Measurements from ENCODE around the gene CYP11A1.
"Not testable (repeated sequence)": the region's sequence is repeated elsewhere in the genome, so short reads cannot be mapped to it uniquely, and the experiment has no call there.

CYP11A1 gene

GRCh38 chr15:74374648-74375302, 7.3 kb upstream of the CYP11A1 start:
- no peak for DNase-seq (ENCODE audit: low spot score)

- DNase-seq (ENCODE audit: low spot score) = peak; percentile 94
These were observed 6.5 kb upstream of the CYP11A1 start for GRCh38 chr15:74373731-74374647.

- DNase-seq (ENCODE audit: low spot score) = no peak
These were observed 5.7 kb upstream of the CYP11A1 start for GRCh38 chr15:74373056-74373650.

- DNase-seq (ENCODE audit: low spot score) = no peak
These were observed 3.0 kb upstream of the CYP11A1 start for GRCh38 chr15:74370471-74370870.

DNA sequence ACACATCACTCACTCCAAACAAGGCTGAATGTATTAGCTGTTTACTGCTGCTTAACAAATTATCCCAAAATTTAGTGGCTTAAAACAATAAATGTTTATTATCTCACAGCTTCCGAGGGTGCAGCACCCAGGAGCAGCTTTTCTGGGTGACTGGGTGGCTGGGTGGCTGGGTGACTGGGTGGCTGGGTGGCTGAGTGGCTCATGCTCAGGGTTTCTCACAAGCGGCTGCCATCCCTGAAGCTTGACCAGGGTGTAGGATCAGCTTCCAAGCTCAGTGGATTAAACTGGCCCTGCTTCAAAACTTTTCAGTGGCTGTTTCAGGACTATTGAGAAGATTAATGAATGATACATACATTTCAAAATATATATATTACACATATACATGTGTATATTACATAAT, 2.3 kb upstream of the CYP11A1 start:
- no peak for DNase-seq (ENCODE audit: low spot score)

GRCh38 chr15:74369084-74369745, 1.8 kb upstream of the CYP11A1 start:
- DNase-seq (ENCODE audit: low spot score) = no peak

GRCh38 chr15:74368121-74368520, 675 bp upstream of the CYP11A1 start:
- no peak for DNase-seq (ENCODE audit: low spot score)

DNA sequence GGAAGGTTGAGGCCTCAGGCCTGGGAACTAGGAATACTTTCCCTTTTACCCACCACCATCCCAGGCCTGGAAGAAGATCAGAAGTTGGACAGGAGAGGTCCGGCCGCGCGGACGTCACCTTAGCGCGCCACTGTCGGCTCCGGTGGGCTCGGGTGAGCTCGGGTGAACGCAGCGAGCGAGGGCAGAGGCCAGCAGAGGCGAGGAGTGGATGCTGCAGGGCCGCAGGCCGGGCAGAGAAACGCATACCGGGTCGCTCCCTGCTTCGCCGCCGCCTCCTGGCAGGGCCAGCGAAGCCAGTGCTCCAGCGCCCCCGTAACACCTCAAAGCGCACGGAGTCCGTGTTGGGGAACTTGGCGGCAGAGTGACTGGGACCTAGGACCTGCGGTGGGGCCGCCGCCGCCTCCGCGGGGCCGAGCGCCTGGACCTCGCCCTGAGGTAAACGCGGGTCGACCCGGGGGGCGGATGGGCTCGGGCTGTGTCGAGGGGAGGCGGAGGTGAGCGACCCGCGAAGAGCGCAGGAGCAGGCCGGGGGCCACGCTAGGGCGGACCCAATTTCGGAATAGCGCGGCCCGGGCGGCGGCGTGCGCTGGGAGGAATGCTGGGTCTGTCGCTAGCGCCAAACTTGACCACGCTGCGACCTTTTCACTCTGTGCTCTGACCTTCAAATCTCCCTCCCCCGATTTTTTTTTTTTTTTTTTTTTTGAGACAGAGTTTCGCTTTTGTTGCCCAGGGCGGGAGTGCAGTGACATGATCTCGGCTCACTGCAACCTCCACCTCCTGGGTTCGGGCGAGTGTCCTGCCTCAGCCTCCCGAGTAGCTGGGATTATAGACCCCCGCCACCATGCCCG, 1.6 kb downstream of the CYP11A1 start:
- DNase-seq (ENCODE audit: low spot score) = no peak

GRCh38 chr15:74364936-74365597, 2.4 kb downstream of the CYP11A1 start:
- no peak for DNase-seq (ENCODE audit: low spot score)

- no peak for DNase-seq (ENCODE audit: low spot score)
These were observed 5.0 kb downstream of the CYP11A1 start for GRCh38 chr15:74362482-74362881.

- DNase-seq (ENCODE audit: low spot score) = not testable (repeated sequence)
These were observed 6.6 kb downstream of the CYP11A1 start for GRCh38 chr15:74360855-74361254.

GRCh38 chr15:74359376-74359775, 8.1 kb downstream of the CYP11A1 start:
- DNase-seq (ENCODE audit: low spot score) = not testable (repeated sequence)

- not testable (repeated sequence) for DNase-seq (ENCODE audit: low spot score)
These were observed 9.9 kb downstream of the CYP11A1 start for GRCh38 chr15:74357514-74357913.

- DNase-seq (ENCODE audit: low spot score) = not testable (repeated sequence)
These were observed 11.4 kb downstream of the CYP11A1 start for GRCh38 chr15:74356050-74356449.

DNA sequence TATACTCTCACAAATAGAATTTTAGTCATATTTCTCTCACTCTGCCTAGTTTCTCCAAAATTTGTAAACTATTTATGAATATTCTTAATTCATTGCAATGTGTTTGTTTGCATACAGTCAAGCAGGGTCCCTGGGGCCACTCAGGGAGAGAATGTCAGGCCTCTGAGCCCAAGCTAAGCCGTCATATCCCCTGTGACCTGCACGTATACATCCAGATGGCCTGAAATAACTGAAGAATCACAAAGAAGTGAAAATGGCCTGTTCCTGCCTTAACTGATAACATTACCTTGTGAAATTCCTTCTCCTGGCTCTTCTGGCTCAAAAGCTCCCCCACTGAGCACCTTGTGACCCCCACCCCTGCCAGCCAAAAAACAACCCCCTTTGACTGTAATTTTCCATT, 13.5 kb downstream of the CYP11A1 start:
- DNase-seq (ENCODE audit: low spot score) = not testable (repeated sequence)

- DNase-seq (ENCODE audit: low spot score) = no peak
These were observed 15.0 kb downstream of the CYP11A1 start for GRCh38 chr15:74352393-74352910.

GRCh38 chr15:74351670-74352069, 15.8 kb downstream of the CYP11A1 start:
- DNase-seq (ENCODE audit: low spot score) = no peak

DNA sequence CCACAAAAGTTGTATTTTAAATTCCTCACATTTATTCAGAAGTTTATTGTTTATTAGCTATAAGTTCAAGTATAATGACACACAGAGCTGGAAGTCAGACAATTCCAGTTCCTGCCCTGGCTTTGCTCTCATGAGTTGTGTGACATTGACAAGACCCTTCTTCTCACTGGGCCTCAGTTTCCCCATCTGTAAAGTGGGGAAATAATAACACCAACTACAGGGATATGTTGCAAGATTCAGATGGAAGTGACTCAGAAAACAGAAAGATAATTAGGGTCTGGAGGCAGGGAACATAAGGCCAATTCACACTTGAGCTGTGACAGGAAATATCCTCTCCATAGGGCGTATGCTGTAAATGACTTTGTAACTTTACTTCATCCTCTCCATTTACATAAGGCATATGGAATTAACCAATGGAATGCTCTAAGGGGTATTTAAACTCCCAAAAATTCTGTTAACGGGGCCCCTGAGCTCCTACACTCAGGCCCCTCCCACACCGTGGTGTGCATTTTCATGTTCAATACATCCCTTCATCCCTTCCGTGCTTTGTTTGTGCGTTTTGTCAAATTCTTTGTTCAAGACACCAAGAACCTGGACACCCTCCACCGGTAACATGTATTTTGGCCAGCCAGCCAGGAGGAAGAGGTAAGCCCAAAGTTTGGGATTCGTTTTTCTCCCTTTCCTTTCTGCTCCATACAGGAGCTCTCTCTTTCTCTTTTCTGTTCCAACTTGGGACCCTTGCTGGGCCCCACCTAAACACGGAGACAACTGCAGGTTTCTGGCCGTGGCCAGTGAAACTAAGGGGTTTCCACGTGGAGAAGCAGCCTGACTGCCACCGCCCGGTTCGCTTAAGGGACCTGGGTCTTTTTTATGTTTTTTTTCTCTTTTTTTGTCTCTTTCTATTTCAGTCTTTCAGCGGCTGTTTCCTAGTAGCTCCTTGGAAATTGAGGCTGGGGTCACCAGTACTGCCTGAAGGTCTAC, 16.9 kb downstream of the CYP11A1 start:
- DNase-seq (ENCODE audit: low spot score) = no peak

- DNase-seq (ENCODE audit: low spot score) = no peak
These were observed 18.1 kb downstream of the CYP11A1 start for GRCh38 chr15:74349241-74349778.

All from NAMALWA (cell line).